HEK293T (cell line): ENCODE results near the gene TMCC3.

ENCODE experiments used
- CTCF ChIA-PET: fragments of 350-600 bp; formaldehyde crosslinking; extraction: SDS; loops from one replicate; lab custom pipeline; 2021; ENCODE audit warnings: antibody characterized with exemption, inconsistent platforms; lab: Yijun Ruan, JAX
- POLR2A ChIA-PET: fragments of 350-600 bp; formaldehyde crosslinking; extraction: SDS; loops from one replicate; lab custom pipeline; 2020; ENCODE audit warnings: antibody characterized with exemption, inconsistent platforms; lab: Yijun Ruan, JAX
- DNase-seq: peaks from one replicate; pipeline ENCODE4 v3.0.0; 2012; ENCODE audit warnings: mixed read lengths; ENCODE audit errors: extremely low spot score
- ARNT ChIP-seq: fragments of 450-650 bp; IDR thresholded peaks from 2 replicates; pipeline ENCODE4 v1.6.1; 2017; ENCODE audit warnings: mild to moderate bottlenecking
- BHLHE40 ChIP-seq: fragments of 450-650 bp; IDR thresholded peaks from 2 replicates; pipeline ENCODE4 v1.6.1; 2016; ENCODE audit warnings: mild to moderate bottlenecking, moderate library complexity, borderline replicate concordance
- CTBP1 ChIP-seq: fragments of 450-650 bp; IDR thresholded peaks from 2 replicates; pipeline ENCODE4 v1.6.1; 2016; ENCODE audit warnings: borderline replicate concordance
- ELF4 ChIP-seq: fragments of 450-650 bp; IDR thresholded peaks from 2 replicates; pipeline ENCODE4 v1.6.1; 2017; ENCODE audit warnings: antibody characterized with exemption
- FOXA1 ChIP-seq: fragments of 450-650 bp; IDR thresholded peaks from 2 replicates; pipeline ENCODE4 v1.6.1; 2016; ENCODE audit warnings: mild to moderate bottlenecking
- FOXK2 ChIP-seq: fragments of 450-650 bp; IDR thresholded peaks from 2 replicates; pipeline ENCODE4 v1.6.1; 2016; ENCODE audit warnings: mild to moderate bottlenecking
- FOXM1 ChIP-seq: fragments of 450-650 bp; IDR thresholded peaks from 2 replicates; pipeline ENCODE4 v1.6.1; 2017; ENCODE audit warnings: mild to moderate bottlenecking, borderline replicate concordance
- HDGF ChIP-seq: fragments of 450-650 bp; IDR thresholded peaks from 2 replicates; pipeline ENCODE4 v1.6.1; 2017; ENCODE audit warnings: antibody characterized with exemption, borderline replicate concordance
- L3MBTL2 ChIP-seq: fragments of 450-650 bp; conservative IDR thresholded peaks from 2 replicates; pipeline ENCODE4 v1.6.1; 2016; ENCODE audit warnings: mild to moderate bottlenecking
- LEF1 ChIP-seq: fragments of 450-650 bp; IDR thresholded peaks from 2 replicates; pipeline ENCODE4 v1.6.1; 2017; ENCODE audit warnings: mild to moderate bottlenecking, borderline replicate concordance
- NFRKB ChIP-seq: fragments of 450-650 bp; IDR thresholded peaks from 2 replicates; pipeline ENCODE4 v1.6.1; 2016; ENCODE audit warnings: mild to moderate bottlenecking, moderate library complexity
- SP1 ChIP-seq: fragments of 450-650 bp; IDR thresholded peaks from 2 replicates; pipeline ENCODE4 v1.6.1; 2017
- SUZ12 ChIP-seq: fragments of 450-650 bp; IDR thresholded peaks from 2 replicates; pipeline ENCODE4 v1.6.1; 2016; ENCODE audit warnings: mild to moderate bottlenecking
- TARDBP ChIP-seq: fragments of 450-650 bp; IDR thresholded peaks from 2 replicates; pipeline ENCODE4 v1.6.1; 2016
- ZNF384 ChIP-seq: fragments of 450-650 bp; IDR thresholded peaks from 2 replicates; pipeline ENCODE4 v1.6.1; 2016
- TF ChIP-seq, protein P1 (sequence below): fragments of 450-650 bp; IDR thresholded peaks from 2 replicates; pipeline ENCODE4 v1.6.1; 2016

TMCC3 gene

DNA sequence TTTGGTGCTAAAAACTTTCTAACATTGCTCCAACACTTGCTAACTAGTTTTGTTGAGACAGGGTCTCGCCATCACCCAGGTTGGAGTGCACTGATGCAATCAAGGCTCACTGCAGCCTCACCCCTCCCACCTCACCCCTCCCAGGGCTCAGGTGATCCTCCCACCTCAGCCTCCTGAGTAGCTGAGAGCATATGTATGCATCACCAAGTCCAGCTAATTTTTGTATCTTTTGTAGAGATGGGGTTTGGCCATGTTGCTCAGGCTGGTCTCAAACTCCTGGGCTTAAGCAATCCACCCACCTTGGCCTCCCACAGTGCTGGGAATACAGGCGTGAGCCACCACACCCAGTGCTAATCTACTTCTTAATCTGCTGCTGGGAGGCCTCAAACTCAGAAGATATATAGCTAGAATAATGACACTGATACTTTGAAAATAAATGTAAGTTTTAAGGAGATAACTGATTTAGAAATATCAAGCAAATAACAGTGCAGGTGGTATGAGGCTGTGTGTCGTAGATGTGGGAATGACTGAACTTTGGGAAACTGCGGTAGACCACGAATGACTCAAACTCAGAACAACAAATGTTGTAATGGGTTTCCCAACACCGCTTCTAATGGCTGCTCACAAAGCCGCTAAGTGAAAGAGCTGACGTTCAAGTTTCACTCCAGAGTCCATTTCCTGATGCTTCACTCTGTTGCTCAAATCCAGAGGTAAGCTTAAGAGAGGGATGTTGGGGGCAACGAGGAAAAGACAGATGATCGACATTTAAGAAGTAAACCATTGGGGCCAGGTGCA lies 10.0 kb downstream of the TMCC3 start:
- no peak for DNase-seq
- no peak for TF ChIP-seq LEF1
- no peak for TF ChIP-seq TARDBP
- TF ChIP-seq FOXM1: no peak
- TF ChIP-seq SP1: no peak
- ChIA-PET POLR2A (no interaction called here), CTCF (no interaction called here)

DNA sequence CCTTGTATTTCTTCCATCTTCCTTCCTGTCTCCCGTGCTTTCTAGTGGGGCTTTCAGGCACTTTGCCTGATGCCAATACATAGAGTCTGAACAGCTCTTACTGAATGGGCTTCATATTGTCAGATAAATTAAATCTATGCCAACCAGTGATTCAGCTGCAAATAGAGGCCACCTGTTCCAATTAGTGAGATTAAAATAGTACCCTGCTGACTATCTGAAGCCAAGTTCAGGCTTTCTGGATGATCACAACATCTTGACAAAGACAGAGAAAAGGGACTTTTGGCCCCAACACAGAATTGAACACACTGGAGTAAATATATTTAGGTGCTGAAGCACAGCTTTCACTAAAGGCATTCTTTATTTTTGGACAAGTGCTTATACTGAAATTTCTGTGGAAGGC lies 11.8 kb downstream of the TMCC3 start:
- POLR2A ChIA-PET: no interaction called here
- TF ChIP-seq BHLHE40: no peak
- TF ChIP-seq, protein P1, sequence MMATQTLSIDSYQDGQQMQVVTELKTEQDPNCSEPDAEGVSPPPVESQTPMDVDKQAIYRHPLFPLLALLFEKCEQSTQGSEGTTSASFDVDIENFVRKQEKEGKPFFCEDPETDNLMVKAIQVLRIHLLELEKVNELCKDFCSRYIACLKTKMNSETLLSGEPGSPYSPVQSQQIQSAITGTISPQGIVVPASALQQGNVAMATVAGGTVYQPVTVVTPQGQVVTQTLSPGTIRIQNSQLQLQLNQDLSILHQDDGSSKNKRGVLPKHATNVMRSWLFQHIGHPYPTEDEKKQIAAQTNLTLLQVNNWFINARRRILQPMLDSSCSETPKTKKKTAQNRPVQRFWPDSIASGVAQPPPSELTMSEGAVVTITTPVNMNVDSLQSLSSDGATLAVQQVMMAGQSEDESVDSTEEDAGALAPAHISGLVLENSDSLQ: no peak
- TF ChIP-seq TARDBP: no peak
- no peak for TF ChIP-seq LEF1
- no peak for TF ChIP-seq SP1
- TF ChIP-seq HDGF: no peak
- no peak for TF ChIP-seq NFRKB
- no peak for TF ChIP-seq ZNF384
- no peak for TF ChIP-seq L3MBTL2
- TF ChIP-seq CTBP1: no peak
- TF ChIP-seq FOXA1: no peak
- no peak for TF ChIP-seq FOXM1
- no peak for TF ChIP-seq ARNT
- no peak for TF ChIP-seq SUZ12
- no peak for TF ChIP-seq ELF4
- DNase-seq: no peak
- CTCF ChIA-PET: no interaction called here

DNA sequence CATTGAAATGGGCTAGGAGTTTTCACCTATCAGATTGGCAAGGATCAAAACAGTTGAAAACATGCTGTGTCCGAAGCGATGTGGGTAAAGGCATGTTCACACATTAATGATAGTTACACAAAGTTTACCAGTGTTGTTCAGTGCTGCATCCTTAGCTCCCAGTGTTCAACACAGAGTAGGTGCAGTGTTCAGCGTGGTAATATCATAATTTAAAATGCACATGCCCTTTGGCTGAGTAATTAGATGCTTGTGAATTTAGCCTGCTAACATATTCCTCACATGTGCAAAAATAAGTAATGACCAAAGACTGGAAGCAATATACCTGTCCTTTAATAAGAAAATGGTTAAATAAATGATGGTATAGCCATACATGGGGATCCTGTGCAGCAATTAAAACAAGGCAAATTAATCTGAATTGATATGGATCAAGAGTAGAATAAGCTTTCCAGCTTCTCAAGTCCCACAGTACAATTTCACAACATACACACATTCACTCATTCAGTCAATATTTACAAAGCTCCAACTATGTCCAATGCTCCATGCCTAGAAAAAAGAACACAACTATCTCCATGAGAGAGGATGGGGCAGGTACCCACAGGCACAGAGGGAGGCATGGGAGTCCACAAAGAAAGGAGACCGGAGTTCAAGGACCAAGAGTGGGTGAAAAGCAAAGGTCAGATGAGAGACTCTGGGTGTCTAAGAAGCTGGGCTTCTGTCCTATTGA lies 12.8 kb downstream of the TMCC3 start:
- TF ChIP-seq HDGF (no peak), CTBP1 (no peak), FOXK2 (no peak), BHLHE40 (no peak), FOXA1 (no peak), L3MBTL2 (no peak), ELF4 (no peak), FOXM1 (no peak), SUZ12 (no peak), ZNF384 (no peak), LEF1 (no peak), SP1 (no peak), TARDBP (no peak), ARNT (no peak), NFRKB (no peak)
- TF ChIP-seq, protein P1: no peak
- DNase-seq: no peak
- ChIA-PET CTCF (interaction anchor here (0.6 kb wide), 1 partner anchor 32 kb away, joined by 6 read pairs; no protein-coding TSS in a partner anchor), POLR2A (no interaction called here)

DNA sequence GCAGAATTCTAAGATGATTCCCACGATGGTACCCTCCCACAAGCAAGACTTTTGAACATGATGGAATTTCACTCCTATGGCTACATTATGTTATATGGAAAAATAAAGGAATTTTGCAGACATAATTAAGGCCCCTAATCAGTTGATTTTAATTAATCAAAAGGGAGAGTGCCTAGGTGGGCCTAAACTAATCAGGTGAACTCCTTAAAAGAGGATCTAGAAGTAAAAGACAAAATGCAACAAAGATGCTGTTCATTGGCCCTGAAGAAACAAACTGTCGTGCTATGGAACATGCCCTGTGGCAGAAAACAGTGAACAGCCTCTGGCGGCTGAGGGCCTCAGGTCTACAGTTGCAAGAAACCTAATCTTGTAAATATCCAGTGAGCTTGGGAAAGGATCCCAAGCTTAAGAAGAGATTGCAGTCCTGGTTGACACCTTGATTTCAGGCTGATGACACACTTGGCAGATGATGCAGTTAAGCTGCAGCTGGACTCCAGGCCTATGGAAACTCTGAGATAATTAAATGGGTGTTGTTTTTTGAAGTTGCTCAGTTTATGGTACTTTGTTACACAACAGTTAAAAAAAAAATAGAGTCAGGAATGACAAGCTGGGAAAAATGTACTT lies 13.8 kb downstream of the TMCC3 start:
- POLR2A ChIA-PET: no interaction called here
- DNase-seq: no peak
- CTCF ChIA-PET: no interaction called here
- TF ChIP-seq HDGF (no peak), TARDBP (no peak), NFRKB (no peak), L3MBTL2 (no peak), CTBP1 (no peak), FOXM1 (no peak), FOXK2 (no peak), LEF1 (no peak), ZNF384 (no peak), ARNT (no peak), FOXA1 (no peak), ELF4 (no peak), BHLHE40 (no peak), SP1 (no peak), SUZ12 (no peak)
- TF ChIP-seq, protein P1: no peak

DNA sequence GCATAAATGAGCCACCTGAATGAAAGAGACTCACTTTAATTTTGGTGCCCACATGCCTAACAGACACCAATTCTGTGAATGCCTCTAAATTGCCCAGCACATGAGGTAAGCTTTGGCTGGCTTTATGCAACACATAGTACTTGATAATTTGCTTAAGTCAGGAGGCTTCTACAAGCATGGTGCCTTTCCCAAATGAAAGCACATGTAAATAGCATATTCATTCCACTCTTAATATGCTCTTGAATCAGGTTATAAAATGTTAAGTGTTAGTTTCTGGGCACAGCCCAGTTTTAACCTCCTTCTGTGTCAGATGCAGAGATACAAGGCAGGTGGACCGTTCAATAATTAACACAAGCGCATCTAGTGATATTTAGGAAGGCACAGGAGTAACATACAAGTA lies 15.6 kb downstream of the TMCC3 start:
- TF ChIP-seq, protein P1: no peak
- TF ChIP-seq FOXA1: no peak

More for the DNA sequence above, 15.6 kb downstream of the TMCC3 start:
- no peak for DNase-seq
- POLR2A ChIA-PET: no interaction called here
- CTCF ChIA-PET: no interaction called here
